Measurements from ENCODE around the gene ORM2. TPM values are rescaled to one million over a fixed set of nuclear protein-coding genes. Genes with fewer than 3 reads are reported as not detected.

The ORM2 gene
- total RNA-seq, 1 experiment from 2014 or later = not detected

DNA sequence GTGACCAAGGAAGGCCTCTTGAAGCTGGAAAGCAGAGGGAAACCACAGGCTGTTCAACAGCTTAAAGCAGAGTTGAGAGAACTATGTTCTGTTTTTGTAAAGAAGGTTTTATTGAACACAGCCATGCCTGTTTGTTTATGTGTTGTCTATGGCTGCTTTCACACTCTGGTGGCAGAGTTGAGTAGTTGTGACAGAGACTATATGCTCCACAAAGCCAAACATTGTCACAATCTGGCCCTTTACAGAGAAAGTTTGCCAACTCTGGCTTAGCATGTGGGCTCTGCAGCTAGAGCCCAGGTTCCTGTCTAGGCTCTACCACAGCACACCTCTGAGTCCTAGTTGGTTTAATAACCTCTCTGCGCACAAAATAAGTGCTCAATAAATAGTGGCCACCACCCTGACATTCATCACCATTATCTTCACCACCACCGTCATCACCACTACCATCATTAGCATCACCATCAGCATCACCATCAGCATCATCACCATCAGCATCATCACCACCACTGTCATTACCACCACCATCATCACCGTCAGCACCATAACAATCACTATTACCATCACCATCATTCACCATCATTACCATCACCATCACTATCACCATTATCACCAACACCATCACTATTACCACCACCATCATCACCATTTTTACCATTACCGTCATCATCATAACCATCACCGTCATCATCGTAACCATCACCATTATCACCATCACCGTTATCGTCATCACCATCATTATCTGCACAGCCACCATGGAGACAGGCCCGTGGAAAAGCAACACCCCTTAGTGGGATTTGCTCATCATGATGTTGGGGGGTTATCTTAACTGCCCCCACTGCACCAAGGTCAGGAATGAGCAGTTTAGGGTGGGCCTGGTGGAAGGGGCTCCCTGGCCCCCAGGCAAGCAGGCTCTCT is 39.8 kb downstream of the ORM2 start:
- no peak for DNase-seq (ENCODE audit: low read depth)

DNA sequence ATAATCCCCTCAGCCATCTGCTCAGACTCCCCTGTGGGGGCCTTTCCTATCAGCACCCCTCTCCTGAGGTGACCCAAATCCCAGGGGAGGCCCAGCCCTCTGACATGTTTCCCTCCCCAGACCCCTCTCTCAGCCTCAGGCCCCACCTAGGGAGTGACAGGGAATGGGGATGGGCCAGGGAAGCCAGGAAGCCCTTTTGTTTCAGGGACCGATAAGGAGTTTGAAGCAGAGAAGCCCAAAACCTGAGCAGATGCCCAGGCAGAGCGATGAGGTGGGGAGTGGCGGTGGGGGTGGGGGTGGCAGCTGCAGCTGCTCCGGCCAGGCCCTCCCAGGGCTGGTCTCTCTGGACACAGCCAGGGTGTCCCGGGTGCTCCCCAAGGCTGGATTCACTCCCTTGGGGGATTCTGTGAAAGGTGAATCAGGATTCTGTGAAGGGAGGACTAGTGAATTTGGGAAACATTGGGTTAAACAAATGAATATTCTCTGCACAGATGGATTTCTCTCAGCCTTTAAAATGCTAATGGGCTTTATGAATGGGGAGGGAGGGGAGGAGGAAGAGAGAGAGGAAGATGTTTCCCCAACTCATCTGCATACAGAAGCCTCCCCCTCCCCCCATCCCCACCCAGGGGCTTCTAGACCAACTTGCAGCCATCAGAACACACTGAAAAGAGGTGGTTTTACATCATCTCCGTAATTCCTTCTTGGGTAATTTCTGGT is 40.7 kb downstream of the ORM2 start:
- DNase-seq (ENCODE audit: low read depth) = no peak

DNA sequence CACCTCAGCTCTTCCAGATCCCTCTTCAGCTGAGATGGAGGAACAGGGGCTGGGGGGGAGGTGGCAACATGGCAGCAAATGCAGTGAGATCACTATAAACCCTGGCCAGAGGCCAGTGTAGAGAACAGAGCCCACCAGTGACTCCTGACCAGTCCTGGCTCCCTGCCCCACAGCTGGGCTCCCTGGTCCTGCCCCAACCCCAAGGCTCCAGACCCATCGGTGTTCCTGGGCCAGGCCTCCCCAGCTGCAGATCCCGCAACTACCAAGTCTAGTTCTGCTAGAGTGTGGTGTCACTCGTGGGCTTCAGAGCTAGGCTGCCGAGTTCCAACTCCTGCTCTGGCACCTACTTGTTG is 41.3 kb downstream of the ORM2 start:
- DNase-seq (ENCODE audit: low read depth) = no peak

DNA sequence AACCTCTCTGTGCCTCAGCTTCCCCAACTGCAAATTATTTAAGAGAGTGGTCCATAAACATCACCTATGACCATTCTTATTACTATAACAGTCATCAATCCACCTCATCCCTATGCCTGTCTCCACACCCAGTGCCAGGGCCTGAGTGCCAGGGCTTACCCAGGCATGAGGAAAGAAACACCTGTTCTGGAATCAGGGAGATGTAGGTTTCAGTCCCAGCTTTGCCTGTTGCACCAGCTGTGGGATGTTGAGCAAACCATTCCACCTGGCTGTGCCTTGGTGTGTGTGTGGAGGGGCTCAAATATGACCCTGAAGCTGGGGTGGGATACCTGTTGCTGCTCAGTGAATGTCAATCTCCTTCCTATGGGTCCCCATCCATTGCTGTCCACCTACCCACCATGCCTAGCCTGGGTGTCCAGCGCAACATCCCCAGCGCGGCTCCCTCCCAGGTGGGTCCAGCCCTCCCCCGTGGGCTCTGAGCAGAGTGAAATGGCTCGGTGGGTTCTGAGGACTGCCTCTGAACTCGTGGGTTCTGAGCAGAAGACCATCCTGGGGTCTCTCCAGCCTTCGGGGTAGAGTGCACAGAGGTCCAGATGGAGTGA is 41.8 kb downstream of the ORM2 start:
- DNase-seq (ENCODE audit: low read depth) = no peak

DNA sequence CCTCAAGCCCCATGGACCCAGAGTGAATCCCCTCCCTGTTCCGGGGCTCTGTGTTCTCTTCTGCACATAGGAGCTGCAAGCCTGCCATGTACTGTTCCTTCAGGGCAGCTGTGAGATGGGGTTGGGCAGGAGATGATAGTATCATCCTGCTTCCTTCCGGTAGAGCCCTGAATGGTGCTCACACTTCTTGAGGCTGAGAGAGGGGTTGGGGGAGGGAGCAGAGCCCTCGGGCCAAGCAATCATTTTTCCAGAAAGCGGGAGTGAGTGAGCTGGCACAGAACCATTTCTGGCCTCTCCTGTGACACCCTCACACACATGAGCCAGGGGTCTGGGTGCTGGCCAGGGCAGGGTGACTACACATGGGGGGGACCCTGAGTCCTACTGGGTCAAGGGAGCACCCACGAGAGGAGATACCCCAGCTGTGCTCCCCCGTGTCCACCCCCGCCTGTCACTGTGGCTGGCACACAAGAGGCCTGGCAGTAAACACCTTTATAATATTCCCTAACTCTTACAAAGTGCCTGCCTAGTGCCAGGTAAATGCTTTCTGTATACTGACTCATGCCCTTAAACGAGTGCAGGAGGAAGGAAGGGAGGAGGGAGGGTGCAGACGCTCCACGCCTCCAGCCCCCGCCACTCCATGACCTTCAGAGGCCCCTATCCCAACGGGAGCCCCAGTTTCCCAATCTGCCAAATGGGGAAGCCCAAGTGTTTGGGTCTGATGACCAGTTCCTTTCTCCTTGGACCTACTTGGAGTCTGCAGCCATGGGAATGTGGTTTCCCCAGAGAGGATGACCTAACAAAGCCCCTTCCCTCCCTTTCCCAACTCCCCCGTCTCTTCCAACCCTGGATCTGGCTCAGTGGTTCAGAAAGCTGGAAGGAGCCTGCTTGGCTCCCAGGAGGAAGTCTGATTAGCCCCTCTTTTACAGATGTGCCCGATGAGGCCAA is 42.6 kb downstream of the ORM2 start:
- DNase-seq (ENCODE audit: low read depth) = no peak

DNA sequence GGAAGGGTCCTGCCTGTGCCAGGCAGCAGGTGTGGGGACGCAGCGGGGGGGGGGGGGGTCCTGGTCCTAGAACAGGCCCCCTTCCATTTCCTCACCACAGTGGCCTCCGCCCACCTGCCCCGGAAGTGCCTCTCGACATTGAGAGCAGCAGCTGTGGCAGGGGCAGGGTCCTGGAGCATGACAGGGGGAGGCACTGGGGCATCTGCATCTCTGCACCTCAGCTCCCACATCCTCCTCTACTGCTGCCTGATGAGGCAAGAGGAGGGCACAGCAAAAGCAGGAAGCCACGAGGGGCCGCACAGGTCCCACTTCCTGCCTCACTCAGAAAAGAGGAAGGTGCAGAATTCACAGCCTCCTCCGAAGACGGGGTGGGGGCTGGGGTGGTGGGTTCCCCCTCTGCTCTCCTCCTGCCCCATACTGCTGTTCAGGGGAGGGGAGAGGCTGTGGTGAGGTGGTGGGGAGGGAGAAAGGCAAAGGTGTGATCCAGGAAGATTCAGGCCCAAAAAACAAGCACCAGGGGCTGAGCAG is 43.3 kb downstream of the ORM2 start:
- no peak for DNase-seq (ENCODE audit: low read depth)

DNA sequence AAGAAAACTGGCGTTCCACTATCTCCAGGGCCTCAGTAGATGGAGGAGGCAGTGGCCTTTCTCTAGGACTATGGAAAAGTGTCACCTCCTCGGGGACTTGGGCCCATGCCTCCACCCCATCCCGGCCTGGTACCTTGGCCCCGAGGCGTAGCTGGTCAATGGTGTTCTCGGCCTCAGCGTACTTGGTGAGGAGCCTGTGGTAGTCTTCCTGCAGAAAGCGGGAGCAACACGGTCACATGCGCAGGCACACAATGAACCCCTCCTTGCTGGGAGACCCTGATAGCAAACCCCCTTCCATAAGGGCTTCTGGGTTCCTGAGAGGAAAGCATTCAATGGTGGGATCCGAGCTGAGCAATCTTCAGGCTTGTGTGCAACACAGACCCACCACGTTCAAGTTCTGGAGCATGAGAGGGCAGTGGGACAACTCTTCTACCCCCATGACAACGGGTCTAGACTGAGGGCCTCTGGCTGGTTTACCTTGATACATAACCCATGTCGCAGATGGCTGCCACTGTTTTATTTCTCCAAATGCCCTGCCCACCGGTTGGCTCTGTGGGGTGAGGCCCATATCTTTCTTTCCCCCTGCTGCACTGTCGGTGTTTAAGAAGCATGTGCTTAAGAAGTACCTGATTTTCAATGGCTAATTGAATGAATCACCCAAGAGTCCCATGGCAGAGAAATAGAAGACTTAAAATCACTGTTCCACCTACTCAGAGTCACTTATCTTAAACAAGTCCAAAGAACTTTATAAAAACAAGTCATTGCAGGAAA is 44.5 kb downstream of the ORM2 start:
- DNase-seq (ENCODE audit: low read depth) = no peak

DNA sequence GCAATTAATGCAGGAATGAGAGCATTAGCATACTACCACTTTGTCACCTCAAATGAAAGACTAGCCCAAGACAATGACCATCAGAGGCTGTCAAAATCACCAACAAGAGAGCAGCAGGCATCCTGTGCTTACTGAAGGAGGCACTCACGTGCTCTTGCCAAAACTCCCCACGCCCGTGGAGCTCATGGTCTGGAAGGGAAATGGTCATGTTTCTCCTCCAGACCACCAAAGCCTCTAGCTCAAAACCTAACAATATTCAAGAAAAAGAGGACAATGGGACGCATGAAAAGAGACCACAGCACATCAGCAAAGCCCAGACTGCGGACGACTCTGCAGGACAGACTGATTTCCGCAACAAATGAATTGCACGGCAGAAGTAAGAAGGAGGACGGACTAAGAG is 45.3 kb downstream of the ORM2 start:
- no peak for DNase-seq (ENCODE audit: low read depth)

DNA sequence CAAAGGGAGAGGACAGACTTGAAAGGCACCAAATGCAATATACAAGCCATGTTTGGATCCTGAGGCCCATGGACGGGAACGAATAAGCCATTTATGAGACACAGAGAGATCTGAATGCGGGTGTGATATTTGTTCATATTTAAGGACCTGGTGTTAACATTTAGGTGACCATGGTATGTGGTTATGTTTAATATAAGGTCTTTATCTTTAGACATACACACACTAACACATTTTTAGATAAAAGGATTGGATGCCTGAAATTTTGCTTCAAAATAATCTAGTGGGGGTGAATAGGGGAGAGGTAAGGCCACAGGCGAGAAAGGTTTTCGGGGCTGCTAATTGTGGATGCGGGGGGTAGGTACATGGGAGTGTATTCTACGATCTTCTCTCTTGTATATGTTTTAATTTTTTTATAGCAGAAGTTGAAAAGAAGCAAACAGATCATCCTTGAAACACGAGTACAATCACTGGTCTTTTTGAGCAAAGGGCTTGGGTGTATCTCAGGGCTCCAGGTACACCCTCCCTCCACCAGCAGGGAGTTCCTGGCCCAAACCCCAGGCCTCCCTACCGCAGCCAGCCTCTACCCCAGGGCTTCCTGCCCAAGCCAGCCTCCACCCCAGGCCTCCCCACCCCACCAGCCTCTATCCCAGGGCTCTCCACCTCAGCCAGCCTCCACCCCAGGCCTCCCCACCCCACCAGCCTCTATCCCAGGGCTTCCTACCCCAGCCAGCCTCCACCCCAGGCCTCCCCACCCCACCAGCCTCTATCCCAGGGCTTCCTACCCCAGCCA is 45.9 kb downstream of the ORM2 start:
- no peak for DNase-seq (ENCODE audit: low read depth)

DNA sequence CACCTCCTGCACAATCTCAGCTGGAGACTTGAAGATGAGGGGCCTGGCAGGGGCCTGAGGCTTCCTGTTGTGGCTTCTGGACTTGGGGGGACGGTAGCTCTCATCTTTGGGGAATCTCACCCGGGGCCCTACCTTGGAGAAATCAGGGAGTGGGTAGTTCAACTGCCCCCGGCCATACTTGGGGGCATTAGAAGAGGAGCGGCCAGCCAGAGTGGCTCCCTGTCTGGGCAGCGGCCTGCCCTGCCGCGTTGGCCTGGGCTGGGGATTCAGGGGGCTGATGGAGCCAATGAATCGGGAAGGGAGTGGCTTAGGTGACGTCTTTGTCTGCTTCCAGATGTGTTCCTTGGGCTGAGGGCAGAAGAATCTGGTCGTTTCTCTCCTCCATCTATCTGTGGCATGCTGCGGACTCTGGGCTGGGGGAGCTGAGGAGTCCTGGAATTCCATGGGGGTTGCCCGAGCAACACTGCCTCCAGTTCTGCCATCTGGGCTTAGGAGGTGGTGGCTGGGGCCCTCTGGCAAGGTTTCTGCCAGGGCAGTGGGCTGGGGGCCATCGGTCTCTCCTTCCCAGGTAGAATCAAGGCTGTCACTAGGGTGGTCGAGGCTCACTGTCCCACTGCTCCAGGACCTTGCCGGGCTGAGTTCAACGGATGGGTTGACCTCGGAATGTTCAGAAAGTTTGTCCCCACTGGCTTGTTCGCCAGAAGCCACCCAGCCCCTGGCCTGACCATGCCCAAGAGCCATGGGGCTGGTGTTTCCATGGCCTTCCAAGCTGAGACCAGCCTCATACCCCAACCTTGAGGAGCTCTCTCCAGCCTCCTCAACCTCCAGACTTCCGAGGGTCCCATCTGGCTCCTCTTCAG is 47.1 kb downstream of the ORM2 start:
- DNase-seq (ENCODE audit: low read depth) = no peak

DNA sequence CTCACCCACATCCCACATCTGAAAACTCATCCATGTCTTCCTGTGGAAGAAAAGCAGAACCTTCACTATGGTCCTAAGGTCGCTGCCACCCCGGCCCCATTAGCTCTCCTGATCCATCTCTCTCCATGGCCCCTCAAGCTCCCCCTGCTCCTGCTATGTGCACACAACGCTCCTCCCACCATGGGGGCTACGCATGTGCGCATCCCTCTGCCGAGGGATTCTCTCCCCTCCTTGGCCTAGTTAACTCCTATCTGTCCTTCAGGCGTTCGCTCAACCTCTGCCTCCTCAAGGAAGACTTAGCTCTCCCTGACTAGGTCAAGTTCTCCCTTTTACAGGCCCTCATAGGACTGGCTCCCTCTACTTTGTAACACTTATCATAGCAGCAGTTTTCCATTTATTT is 48.3 kb downstream of the ORM2 start:
- DNase-seq (ENCODE audit: low read depth) = no peak

DNA sequence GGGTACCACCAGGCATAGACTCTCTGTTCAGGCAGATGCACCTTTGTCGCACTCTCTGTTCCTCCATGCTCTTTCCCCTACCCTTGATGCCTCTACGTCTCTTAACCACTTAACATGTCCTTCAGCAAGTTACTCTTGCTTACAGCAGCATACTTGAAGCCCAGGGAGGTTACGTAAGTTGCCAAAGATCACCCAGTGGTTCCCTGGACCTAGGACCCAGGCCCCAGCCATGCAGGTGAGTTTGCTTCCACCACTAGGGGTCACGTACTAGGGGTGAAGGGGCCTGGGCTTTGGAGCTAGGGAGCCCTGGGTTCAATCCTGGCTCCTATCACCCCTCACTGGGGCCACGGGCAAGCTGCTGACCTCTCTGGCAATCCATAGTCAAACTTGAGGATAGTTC is 49.2 kb downstream of the ORM2 start:
- DNase-seq (ENCODE audit: low read depth) = no peak

Other genes starting within 250 kb of the ORM2 start
- not detected in 2 replicates for gene KIF12, start 230.6 kb upstream of the ORM2 start, total RNA-seq (2014; rRNA removed)
- gene COL27A1, start 174.3 kb upstream of the ORM2 start, total RNA-seq (2014; rRNA removed) = 6.7 and 11.4 TPM in 2 replicates
- gene ORM1, start 6.8 kb upstream of the ORM2 start, total RNA-seq (2014; rRNA removed) = not detected in 2 replicates
- 3.3 and 3.7 TPM in 2 replicates for gene AKNA, start 58.1 kb downstream of the ORM2 start, total RNA-seq (2014; rRNA removed)
- 0.83 and 1.4 TPM in 2 replicates for gene WHRN, start 175.6 kb downstream of the ORM2 start, total RNA-seq (2014; rRNA removed)

Data from LHCN-M2 (cell line).